C4-2B (cell line): ENCODE data around the gene CUX1.

Experiments
- H3K27ac ChIP-seq: fragments of 450-650 bp; 2 replicates; pipeline ENCODE4 v1.5.1; 2017
- CTCF ChIP-seq: fragments of 450-650 bp; conservative IDR thresholded peaks from 2 replicates; pipeline ENCODE4 v1.5.1; 2017; ENCODE audit warnings: mild to moderate bottlenecking
- ZFX ChIP-seq: fragments of 450-650 bp; IDR thresholded peaks from 2 replicates; pipeline ENCODE4 v1.6.1; 2017

CUX1 gene

DNA sequence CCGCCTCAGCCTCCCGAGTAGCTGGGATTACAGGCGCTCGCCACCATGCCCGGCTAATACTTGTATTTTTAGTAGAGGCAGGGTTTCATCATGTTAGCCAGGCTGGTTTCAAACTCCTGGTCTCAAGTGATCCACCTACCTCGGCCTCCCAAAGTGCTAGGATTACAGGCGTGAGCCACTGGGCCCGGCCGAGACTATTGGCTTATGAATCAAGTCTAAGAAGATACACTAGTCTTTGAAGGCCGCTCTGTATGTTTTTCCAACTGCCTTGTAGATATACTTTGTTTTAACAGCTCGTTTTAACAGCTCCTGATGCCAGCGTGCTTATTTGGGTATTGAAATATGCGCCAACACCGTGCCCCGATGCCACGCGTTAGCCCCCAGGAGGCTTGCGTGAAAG is 332.8 kb downstream of the CUX1 start:
- TF ChIP-seq CTCF, result no peak
- no peak for TF ChIP-seq ZFX
- H3K27ac ChIP-seq, result no peak overlapping the region

GRCh38 chr7:102152672-102153598 is 335.5 kb downstream of the CUX1 start:
- TF ChIP-seq CTCF (no peak), ZFX (no peak)
- H3K27ac ChIP-seq, result no peak overlapping the region

DNA sequence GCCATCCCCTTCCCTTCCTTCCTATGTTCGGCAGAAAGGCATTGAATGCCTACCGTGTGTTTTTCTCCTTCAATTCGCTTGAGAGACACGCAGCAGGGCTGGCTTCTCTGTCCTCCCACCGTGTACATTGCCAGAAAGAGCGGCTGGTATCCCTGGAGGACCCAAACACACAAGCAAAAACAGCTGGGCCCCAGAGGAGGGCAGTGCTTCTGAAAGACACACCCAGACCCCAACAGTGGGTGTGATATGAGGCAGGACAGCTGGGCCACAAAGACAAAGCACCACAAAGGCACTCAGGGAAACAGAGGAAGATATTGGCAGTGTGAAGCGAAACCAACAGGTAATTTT is 336.1 kb downstream of the CUX1 start:
- H3K27ac ChIP-seq, result no peak overlapping the region
- TF ChIP-seq CTCF, result no peak
- no peak for TF ChIP-seq ZFX

- TF ChIP-seq CTCF, result no peak
- no peak for TF ChIP-seq ZFX
- H3K27ac ChIP-seq, result no peak overlapping the region
Observed at GRCh38 chr7:102154425-102154824, 337.0 kb downstream of the CUX1 start.

DNA sequence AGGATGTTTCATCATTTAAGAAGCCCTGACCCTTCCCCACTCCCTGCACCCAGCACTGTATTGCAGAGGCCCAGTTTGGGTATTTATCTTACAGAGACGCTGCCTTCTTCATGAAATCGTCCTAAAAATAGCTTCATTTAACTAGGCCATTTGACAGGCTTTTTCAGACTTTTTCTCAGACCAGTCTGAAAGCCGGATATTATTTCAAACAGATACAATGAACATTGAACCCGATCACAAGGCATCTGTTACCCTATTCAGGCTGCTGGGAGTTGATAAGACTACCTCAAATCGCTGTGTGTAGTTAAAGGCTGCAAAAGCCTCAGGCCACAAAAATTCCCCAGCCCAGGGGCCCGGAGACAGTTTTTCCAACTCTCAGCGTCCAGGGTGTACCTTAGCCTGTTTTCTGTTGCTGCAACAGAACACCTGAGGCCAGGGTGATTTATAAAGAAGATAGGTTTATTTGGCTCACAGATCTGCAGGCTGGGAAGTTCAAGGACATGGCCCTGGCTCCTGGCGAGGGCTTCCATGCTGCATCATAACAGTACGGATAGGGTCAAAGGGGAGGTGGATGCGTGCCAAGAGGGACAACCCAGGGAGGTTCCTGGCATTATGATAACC is 338.5 kb downstream of the CUX1 start:
- no peak overlapping the region for H3K27ac ChIP-seq
- TF ChIP-seq CTCF (no peak), ZFX (no peak)

DNA sequence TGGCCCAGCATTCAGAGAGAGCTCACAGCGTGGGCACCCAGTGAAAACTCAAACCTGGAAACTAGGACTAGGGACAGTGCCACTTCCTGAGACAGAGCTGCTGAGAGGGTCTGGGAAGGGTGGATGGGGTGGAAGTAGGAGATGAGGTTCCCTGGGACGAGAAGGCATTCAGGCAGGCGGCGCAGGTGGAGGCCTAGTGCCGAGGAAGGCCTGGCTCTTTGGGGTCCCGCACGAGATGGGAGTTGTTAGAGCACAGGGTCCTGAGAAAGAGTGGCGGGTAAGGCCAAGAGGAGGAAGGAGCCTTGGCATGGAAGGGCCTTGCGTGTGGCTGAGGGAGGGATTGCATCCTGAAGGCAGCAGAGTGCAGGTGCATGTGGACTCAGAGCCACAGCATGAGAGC is 339.4 kb downstream of the CUX1 start:
- no peak overlapping the region for H3K27ac ChIP-seq
- TF ChIP-seq CTCF (no peak), ZFX (no peak)

DNA sequence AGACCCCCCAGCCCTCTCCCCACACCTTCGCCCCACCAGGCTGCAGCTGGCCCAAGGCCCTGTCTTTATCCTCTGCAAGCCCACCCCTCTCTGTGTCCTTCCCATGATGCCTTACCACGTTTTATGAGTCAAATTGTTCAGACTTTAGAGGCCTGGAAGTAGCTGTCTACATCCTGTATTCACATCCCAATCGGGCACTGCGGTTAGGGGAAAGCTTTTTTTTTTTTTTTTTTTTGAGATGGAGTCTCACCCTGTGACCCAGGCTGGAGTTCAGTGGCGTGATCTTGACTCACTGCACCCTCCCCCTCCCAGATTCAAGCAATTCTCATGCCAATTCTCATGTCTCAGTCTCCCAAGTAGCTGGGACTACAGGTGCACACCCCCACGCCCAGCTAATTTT is 347.7 kb downstream of the CUX1 start:
- no peak overlapping the region for H3K27ac ChIP-seq
- TF ChIP-seq ZFX (no peak), CTCF (no peak)
